ENCODE measurements around the gene MCU.

Gene MCU

DNA sequence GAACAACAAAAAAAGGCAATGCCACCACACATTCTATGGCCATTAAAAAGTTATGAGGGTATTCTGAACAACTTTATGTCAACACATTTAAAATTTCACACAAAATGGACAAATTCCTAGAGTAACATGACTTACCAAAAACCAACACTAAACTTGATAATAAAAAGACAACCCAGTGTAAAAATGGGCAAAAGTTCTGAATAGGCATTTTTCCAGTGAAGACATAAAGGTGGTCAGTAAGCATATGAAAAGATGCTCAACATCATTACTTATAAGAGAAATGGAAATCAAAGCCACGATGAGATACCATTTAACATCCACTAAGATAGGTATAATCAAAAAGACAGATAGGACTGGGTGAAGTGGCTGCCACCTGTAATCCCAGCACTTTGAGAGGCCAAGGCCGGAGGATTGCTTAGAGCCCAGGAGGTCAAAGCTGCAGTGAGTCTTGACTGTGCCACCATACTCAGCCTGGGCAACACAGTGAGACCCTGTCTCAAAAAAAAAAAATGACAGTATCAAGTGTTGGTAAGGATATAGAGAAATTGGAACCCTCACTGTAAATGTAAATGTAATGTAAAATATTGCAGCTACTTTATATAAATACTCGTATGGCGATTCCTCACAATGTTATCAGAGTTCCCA is 130.5 kb downstream of the MCU start:
- no peak overlapping the region for H3K4me3 ChIP-seq
- H3K4me2 ChIP-seq: no peak overlapping the region
- 0 out of 22 replicates have a peak, but pooled peaks cover 0 to 4% (median 0%) of the 10 kb centered on the region in 11 experiments for H4K20me1 ChIP-seq
- H3K9me3 ChIP-seq (replicated peaks in 1 of 11): peaks cover 13 to 25% (median 15%) of the 10 kb centered on the region in 11 experiments
- H3K4me1 ChIP-seq: no peaks in the 10 kb centered on the region
- peaks cover 0 to 17% (median 6%) of the 10 kb centered on the region in 11 experiments; a peak in 8 of 22 replicates for H3K36me3 ChIP-seq
- TF ChIP-seq Cebpa-rat (IDR thresholded peaks at IDR 0.05): no peak
- no peak overlapping the region for H3K9ac ChIP-seq
- no peak overlapping the region for H3K27ac ChIP-seq
- H3K27me3 ChIP-seq: no peaks in the 10 kb centered on the region

DNA sequence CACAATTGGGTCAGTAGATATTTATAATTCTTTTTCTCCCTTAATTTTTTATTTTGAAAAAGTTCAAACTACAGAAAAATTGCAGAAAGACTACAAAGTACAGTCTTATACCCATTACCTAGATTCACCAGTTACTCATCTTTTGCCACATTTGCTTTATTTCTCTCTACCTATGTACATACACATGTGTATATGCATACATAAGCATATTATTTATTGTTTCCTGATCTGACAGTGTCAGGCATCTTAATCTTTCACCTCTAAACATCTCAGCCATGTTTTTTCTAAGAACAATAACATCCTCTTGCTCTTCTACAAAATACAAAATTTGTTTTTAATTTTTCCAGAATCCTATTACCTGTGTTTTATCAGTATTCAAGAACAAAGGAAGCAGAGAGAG is 133.2 kb downstream of the MCU start:
- Histone ChIP-seq H3K36me3 (peaks cover 0 to 17% (median 6%) of the 10 kb centered on the region in 11 experiments; a peak in 8 of 22 replicates), H3K9ac (no peak overlapping the region), H3K4me3 (no peak overlapping the region), H3K9me3 (replicated peaks in 1 of 11) (peaks cover 13 to 25% (median 15%) of the 10 kb centered on the region in 11 experiments), H4K20me1 (0 out of 22 replicates have a peak, but pooled peaks cover 0 to 4% (median 0%) of the 10 kb centered on the region in 11 experiments), H3K4me2 (no peak overlapping the region), H3K27me3 (no peaks in the 10 kb centered on the region), H3K4me1 (peaks cover 0 to 3% (median 0%) of the 10 kb centered on the region in 10 experiments; a peak in 3 of 20 replicates), H3K27ac (no peak overlapping the region)
- no peak for TF ChIP-seq Cebpa-rat (IDR thresholded peaks at IDR 0.05)

DNA sequence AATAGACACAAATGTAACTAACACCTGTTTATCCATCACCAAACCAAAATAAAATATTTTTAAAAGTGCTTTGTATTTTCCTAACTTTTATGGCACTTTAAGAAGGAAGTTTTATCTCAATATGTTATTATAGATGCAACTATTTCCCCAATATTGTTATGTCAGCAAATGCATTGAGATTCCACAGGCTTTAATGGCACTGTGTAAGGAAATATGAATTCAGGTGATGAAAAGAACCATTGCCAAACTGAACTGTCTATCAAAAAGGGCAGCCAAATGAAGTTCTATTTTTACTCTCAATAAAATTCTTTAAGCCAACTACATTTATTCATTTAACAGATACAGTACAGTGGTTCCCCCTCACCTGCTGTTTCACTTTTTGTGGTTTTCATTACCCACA is 134.4 kb downstream of the MCU start:
- peaks cover 0 to 10% (median 6%) of the 10 kb centered on the region in 11 experiments; a peak in 6 of 22 replicates for H3K36me3 ChIP-seq
- TF ChIP-seq Cebpa-rat (IDR thresholded peaks at IDR 0.05): no peak
- no peak overlapping the region for H3K4me3 ChIP-seq
- H3K27me3 ChIP-seq: no peaks in the 10 kb centered on the region
- peaks cover 13 to 24% (median 14%) of the 10 kb centered on the region in 11 experiments for H3K9me3 ChIP-seq (replicated peaks in 1 of 11)
- H3K4me1 ChIP-seq: peaks cover 0 to 12% (median 8%) of the 10 kb centered on the region in 10 experiments; a peak in 12 of 20 replicates
- peaks cover 0 to 11% (median 0%) of the 10 kb centered on the region in 11 experiments; a peak in 1 of 22 replicates for H4K20me1 ChIP-seq
- no peak overlapping the region for H3K4me2 ChIP-seq
- no peak overlapping the region for H3K9ac ChIP-seq
- H3K27ac ChIP-seq: no peak overlapping the region

DNA sequence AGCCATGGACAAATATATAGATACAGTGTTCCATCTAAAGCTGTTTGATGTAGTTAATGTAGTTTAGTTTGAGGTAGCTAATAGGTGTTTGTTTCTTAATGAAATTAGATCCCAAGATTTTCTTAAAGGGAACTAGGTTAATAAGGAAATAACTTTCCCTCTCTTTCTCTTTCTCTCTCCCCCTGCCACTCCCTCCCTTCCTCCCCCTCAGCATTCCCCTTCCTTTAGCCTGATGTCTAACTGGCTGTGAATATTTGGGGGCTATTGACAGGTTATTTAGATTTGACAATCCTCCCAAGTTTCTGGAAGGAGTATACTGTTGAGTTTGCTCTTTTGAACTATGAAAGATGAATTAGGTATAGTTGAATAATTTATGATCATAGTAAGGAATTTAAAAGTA is 136.4 kb downstream of the MCU start:
- Histone ChIP-seq H4K20me1 (peaks cover 0 to 11% (median 0%) of the 10 kb centered on the region in 11 experiments; a peak in 1 of 22 replicates), H3K9ac (no peak overlapping the region), H3K4me3 (no peak overlapping the region), H3K27me3 (no peaks in the 10 kb centered on the region), H3K9me3 (replicated peaks in 1 of 11) (peaks cover 0 to 5% (median 0%) of the 10 kb centered on the region in 11 experiments; a peak in 2 of 22 replicates), H3K4me2 (no peak overlapping the region), H3K4me1 (peaks cover 0 to 12% (median 8%) of the 10 kb centered on the region in 10 experiments; a peak in 12 of 20 replicates), H3K27ac (no peak overlapping the region), H3K36me3 (no peaks in the 10 kb centered on the region)
- TF ChIP-seq Cebpa-rat (IDR thresholded peaks at IDR 0.05): no peak

DNA sequence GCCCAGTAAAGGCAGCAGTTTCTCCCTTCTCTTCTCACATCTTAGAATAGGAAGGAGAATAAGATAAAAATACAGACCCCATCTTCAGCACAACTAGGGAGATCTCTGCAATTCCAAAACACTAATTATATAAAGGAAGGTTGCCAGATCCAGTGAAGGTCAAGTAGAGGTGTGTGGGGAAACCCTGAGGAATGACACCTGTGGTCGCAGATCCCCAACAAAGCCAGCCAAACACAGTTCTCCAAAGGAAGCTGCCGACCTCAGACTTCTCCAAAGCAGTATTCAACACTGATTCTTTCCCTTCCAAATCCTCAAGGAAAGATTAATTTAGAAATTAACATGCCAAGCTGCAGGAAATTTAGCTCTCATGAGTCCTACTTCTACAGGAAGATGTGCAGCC is 138.7 kb downstream of the MCU start:
- peaks cover 0 to 14% (median 10%) of the 10 kb centered on the region in 11 experiments; a peak in 12 of 22 replicates for H3K36me3 ChIP-seq
- TF ChIP-seq Cebpa-rat (IDR thresholded peaks at IDR 0.05): no peak
- H3K4me1 ChIP-seq: peaks cover 0 to 12% (median 8%) of the 10 kb centered on the region in 10 experiments; a peak in 12 of 20 replicates
- H3K9ac ChIP-seq: no peak overlapping the region
- H4K20me1 ChIP-seq: peaks cover 0 to 11% (median 0%) of the 10 kb centered on the region in 11 experiments; a peak in 1 of 22 replicates
- no peaks in the 10 kb centered on the region for H3K27me3 ChIP-seq
- H3K27ac ChIP-seq: no peak overlapping the region
- H3K4me2 ChIP-seq: peak overlapping the region in 8 of 11 experiments; percentile 2 to 46 (median 26); a peak in 10 of 22 replicates
- no peak overlapping the region for H3K4me3 ChIP-seq
- no peaks in the 10 kb centered on the region for H3K9me3 ChIP-seq (replicated peaks in 1 of 11)

DNA sequence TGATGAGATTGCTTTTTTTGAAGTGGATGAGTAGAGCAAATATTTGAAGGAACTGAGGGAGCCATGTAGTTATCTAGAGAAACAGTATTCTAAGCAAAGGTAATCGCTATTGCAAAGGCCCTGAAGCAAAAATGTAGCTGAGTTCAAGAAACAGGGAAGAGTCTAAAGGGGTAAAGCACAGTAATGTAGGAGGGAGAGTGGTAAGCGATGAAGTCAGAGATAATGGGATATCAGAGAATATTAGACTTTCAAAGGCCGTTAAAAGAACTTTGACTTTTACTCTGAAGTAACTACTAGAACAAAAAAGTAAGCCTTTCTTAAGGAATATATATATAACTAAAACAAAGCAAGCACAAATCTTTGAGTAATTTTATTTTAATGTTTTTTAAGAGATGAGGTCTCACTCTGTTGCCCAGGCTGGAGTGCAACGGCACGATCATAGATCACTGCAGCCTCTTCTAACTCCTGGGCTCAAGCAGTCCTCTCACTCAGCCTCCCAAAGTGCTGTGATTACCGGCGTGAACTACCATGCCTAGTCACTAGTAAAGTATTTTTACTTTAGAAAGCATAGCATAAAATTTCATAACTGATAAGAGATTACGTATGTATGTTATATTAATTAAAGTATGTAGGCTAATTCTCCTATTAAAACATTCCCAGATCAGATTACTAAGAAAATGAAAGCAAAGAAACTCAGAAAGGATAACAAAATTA is 139.9 kb downstream of the MCU start:
- Histone ChIP-seq H3K4me3 (no peak overlapping the region), H3K4me2 (no peak overlapping the region), H3K9me3 (replicated peaks in 1 of 11) (no peaks in the 10 kb centered on the region), H3K27ac (no peak overlapping the region), H4K20me1 (peaks cover 0 to 7% (median 0%) of the 10 kb centered on the region in 11 experiments; a peak in 1 of 22 replicates), H3K27me3 (no peaks in the 10 kb centered on the region), H3K36me3 (peaks cover 0 to 19% (median 10%) of the 10 kb centered on the region in 11 experiments; a peak in 12 of 22 replicates), H3K4me1 (peaks cover 0 to 12% (median 8%) of the 10 kb centered on the region in 10 experiments; a peak in 12 of 20 replicates), H3K9ac (no peak overlapping the region)
- TF ChIP-seq Cebpa-rat (IDR thresholded peaks at IDR 0.05): no peak

DNA sequence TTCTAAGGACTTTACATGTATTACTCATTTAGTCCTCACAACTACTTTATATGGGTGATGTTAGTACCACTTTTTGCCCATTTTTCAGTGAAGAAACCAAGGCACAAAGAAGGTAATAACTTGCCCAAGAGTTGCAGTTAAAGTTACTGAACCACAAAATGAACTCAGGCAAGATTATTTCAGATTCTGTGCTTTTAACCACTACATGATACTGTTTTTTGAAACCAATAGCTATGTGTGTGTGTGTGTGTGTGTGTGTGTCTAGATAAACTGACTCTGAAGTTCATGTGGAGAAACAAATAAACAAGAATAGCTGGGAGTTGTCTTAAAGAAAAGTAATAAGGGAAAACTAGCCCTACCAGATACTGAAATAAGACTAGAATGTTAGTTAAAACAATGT is 140.8 kb downstream of the MCU start:
- TF ChIP-seq Cebpa-rat (IDR thresholded peaks at IDR 0.05): no peak
- H3K4me2 ChIP-seq: no peak overlapping the region
- H3K9me3 ChIP-seq (replicated peaks in 1 of 11): no peaks in the 10 kb centered on the region
- peaks cover 0 to 7% (median 0%) of the 10 kb centered on the region in 11 experiments; a peak in 1 of 22 replicates for H4K20me1 ChIP-seq
- no peak overlapping the region for H3K27ac ChIP-seq
- no peak overlapping the region for H3K9ac ChIP-seq
- no peaks in the 10 kb centered on the region for H3K27me3 ChIP-seq
- no peak overlapping the region for H3K4me3 ChIP-seq
- peaks cover 0 to 19% (median 10%) of the 10 kb centered on the region in 11 experiments; a peak in 12 of 22 replicates for H3K36me3 ChIP-seq
- H3K4me1 ChIP-seq: peaks cover 0 to 12% (median 8%) of the 10 kb centered on the region in 10 experiments; a peak in 12 of 20 replicates

DNA sequence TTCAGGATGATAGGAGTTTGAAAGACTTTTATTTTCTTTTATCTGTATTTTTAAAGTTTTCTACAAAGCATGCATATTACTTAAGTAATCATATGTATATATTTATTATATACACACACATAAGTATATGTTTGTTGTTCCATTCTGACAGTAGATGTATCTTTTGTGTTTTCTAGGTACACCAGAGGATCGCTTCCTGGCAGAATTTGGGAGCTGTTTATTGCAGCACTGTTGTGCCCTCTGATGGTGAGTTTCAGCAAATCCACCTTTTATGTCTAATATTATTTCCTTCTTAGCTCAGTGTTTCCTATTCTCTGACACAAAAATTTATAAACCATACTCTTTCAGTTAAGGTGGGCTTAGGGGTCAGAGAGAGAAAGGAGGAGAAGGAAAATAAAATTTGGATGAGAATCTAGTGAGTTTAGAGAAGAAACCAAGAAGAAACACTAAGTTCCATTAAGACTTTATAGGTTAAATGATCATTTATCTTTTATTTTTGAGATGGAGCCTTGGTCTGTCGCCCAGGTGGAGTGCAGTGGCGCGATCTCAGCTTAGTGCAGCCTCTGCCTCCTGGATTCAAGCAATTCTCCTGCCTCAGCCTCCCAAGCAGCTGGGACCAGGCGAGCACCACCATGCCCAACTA is 142.4 kb downstream of the MCU start:
- TF ChIP-seq Cebpa-rat (IDR thresholded peaks at IDR 0.05): no peak
- no peaks in the 10 kb centered on the region for H3K27me3 ChIP-seq
- no peak overlapping the region for H3K4me2 ChIP-seq
- no peak overlapping the region for H3K4me3 ChIP-seq
- H3K9me3 ChIP-seq (replicated peaks in 1 of 11): no peaks in the 10 kb centered on the region
- peaks cover 0 to 12% (median 8%) of the 10 kb centered on the region in 10 experiments; a peak in 12 of 20 replicates for H3K4me1 ChIP-seq
- no peak overlapping the region for H3K27ac ChIP-seq
- H3K36me3 ChIP-seq: peaks cover 0 to 23% (median 14%) of the 10 kb centered on the region in 11 experiments; a peak in 14 of 22 replicates
- no peak overlapping the region for H3K9ac ChIP-seq
- peaks cover 0 to 7% (median 0%) of the 10 kb centered on the region in 11 experiments; a peak in 1 of 22 replicates for H4K20me1 ChIP-seq
